Lower lobe of right lung (tissue), 2 donors: ENCODE measurements around the gene ANKRD11. TPM values are rescaled to one million over a fixed set of nuclear protein-coding genes. Genes with fewer than 3 reads are reported as not detected.
A peak's percentile ranks its signal among the peaks of the same experiment; 100 is the strongest.

Source experiments
- ATAC-seq, 2 donors: fragments of 200-7000 bp; cut with Tn5 transposase; one replicate each; pipeline ENCODE4 v1.9.1; 2020 to 2022; ENCODE audit warnings: mild to moderate bottlenecking in 2 of 2, moderate library complexity in 2 of 2
- DNase-seq: peaks from one replicate; pipeline ENCODE4 v3.0.0-alpha.2; 2020
- H3K27ac ChIP-seq: fragments of 200-600 bp; one replicate; pipeline ENCODE4 v1.8.0; 2022
- H3K27me3 ChIP-seq: fragments of 200-600 bp; one replicate; pipeline ENCODE4 v1.8.0; 2022; ENCODE audit warnings: low read depth
- H3K36me3 ChIP-seq: fragments of 200-600 bp; one replicate; pipeline ENCODE4 v1.8.0; 2022; ENCODE audit warnings: mild to moderate bottlenecking
- H3K4me1 ChIP-seq: fragments of 200-600 bp; one replicate; pipeline ENCODE4 v1.8.0; 2022
- H3K4me3 ChIP-seq: fragments of 200-600 bp; one replicate; pipeline ENCODE4 v1.8.0; 2022; ENCODE audit warnings: mild to moderate bottlenecking
- H3K9me3 ChIP-seq: fragments of 200-600 bp; one replicate; pipeline ENCODE4 v1.8.0; 2022
- CTCF ChIP-seq: fragments of 200-600 bp; IDR thresholded peaks from one replicate; pipeline ENCODE4 v1.8.0; 2022; ENCODE audit warnings: antibody characterized with exemption, mild to moderate bottlenecking
- intact Hi-C: fragments of 100-400 bp; cut with DNase I; formaldehyde crosslinking; loops from one replicate; pipeline ENCODE4 v1.11.0; 2022
- total RNA-seq: library from RNA; stranded (reverse); fragmentation: NEBNext Ultra II Directional; extraction: Animal tissue kit (Norgen Biotek cat#: 25700); gene quantifications from one replicate; pipeline ENCODE4 v1.2.1, GENCODE V29; 2021
- donor health status: DM: no; HTN: yes; CAD: no; lungs with severe emphysema.

ANKRD11 gene
- total RNA-seq, 1 donor from 2014 or later, result 127 TPM

GRCh38 chr16:89361751-89362539, 128.4 kb downstream of the ANKRD11 start:
- DNase-seq (no peak), ATAC-seq (peak; percentile 49 to 51)
- Histone ChIP-seq H3K27me3 (no peaks in the 10 kb centered on the region), H3K4me3 (no peak overlapping the region), H3K27ac (peak overlapping the region; percentile 41), H3K36me3 (no peaks in the 10 kb centered on the region), H3K9me3 (no peaks in the 10 kb centered on the region), H3K4me1 (peaks cover 92% of the 10 kb centered on the region)
- TF ChIP-seq CTCF, result no peak
- intact Hi-C loops, result no loop called here

- Histone ChIP-seq H3K9me3 (no peaks in the 10 kb centered on the region), H3K36me3 (peaks cover 2% of the 10 kb centered on the region), H3K4me3 (no peak overlapping the region), H3K27ac (peak overlapping the region; percentile 41), H3K4me1 (peaks cover 98% of the 10 kb centered on the region), H3K27me3 (no peaks in the 10 kb centered on the region)
- no peak for TF ChIP-seq CTCF
- peak; percentile 26 to 51 for ATAC-seq
- no peak for DNase-seq
- intact Hi-C loops, result no loop called here
Observed at GRCh38 chr16:89360760-89361435, 129.5 kb downstream of the ANKRD11 start.

GRCh38 chr16:89359264-89360147, 130.9 kb downstream of the ANKRD11 start:
- H3K27ac ChIP-seq, result no peak overlapping the region
- TF ChIP-seq CTCF, result no peak
- DNase-seq (no peak), ATAC-seq (no peak)
- peaks cover 6% of the 10 kb centered on the region for H3K36me3 ChIP-seq
- H3K27me3 ChIP-seq, result no peaks in the 10 kb centered on the region
- H3K4me3 ChIP-seq, result no peak overlapping the region
- intact Hi-C loops, result no loop called here
- H3K9me3 ChIP-seq, result no peaks in the 10 kb centered on the region
- peaks cover 99% of the 10 kb centered on the region for H3K4me1 ChIP-seq

- TF ChIP-seq CTCF, result no peak
- ATAC-seq, result peak in 1 of 2 donors; percentile 44
- Histone ChIP-seq H3K4me3 (peak overlapping the region; percentile 9), H3K4me1 (peaks cover 99% of the 10 kb centered on the region), H3K27ac (peak overlapping the region; percentile 31), H3K9me3 (no peaks in the 10 kb centered on the region), H3K27me3 (no peaks in the 10 kb centered on the region), H3K36me3 (peaks cover 6% of the 10 kb centered on the region)
- DNase-seq, result no peak
- intact Hi-C loops, result no loop called here
Observed at GRCh38 chr16:89358030-89359005, 132.0 kb downstream of the ANKRD11 start.
